ENCODE data around the gene ABCA13.

The ABCA13 gene

GRCh38 chr7:48665353-48666135, 494.3 kb downstream of the ABCA13 start:
- in situ Hi-C loops (cut with HindIII; ENCODE audit: low pct_ligation_motif_present, low sequenced_read_pairs), result no loop called here
- no peaks in the 10 kb centered on the region for H3K36me3 ChIP-seq (replicated peaks)
- DNase-seq, result no peak

GRCh38 chr7:48667407-48667806, 496.1 kb downstream of the ABCA13 start:
- DNase-seq, result no peak
- Histone ChIP-seq H3K27ac (no peak overlapping the region), H3K36me3 (replicated peaks) (no peaks in the 10 kb centered on the region), H3K27me3 (replicated peaks) (no peaks in the 10 kb centered on the region), H3K4me3 (ENCODE audit: low read depth, low read length) (no peak overlapping the region)
- in situ Hi-C loops (cut with HindIII; ENCODE audit: low pct_ligation_motif_present, low sequenced_read_pairs), result no loop called here
- TF ChIP-seq CTCF (IDR thresholded peaks at IDR 0.05; ENCODE audit: low read depth, low read length, missing control alignments), result no peak

More at GRCh38 chr7:48665353-48666135, 494.3 kb downstream of the ABCA13 start:
- H3K4me3 ChIP-seq (ENCODE audit: low read depth, low read length), result no peak overlapping the region
- H3K27ac ChIP-seq, result no peak overlapping the region
- H3K27me3 ChIP-seq (replicated peaks), result no peaks in the 10 kb centered on the region
- no peak for TF ChIP-seq CTCF (IDR thresholded peaks at IDR 0.05; ENCODE audit: low read depth, low read length, missing control alignments)

- no peak for TF ChIP-seq CTCF (IDR thresholded peaks at IDR 0.05; ENCODE audit: low read depth, low read length, missing control alignments)
- no peak overlapping the region for H3K4me3 ChIP-seq (ENCODE audit: low read depth, low read length)
- H3K27me3 ChIP-seq (replicated peaks), result no peaks in the 10 kb centered on the region
- H3K36me3 ChIP-seq (replicated peaks), result no peaks in the 10 kb centered on the region
- DNase-seq, result no peak
- no peak overlapping the region for H3K27ac ChIP-seq
- in situ Hi-C loops (cut with HindIII; ENCODE audit: low pct_ligation_motif_present, low sequenced_read_pairs), result no loop called here
Measured at GRCh38 chr7:48671656-48672055, 500.4 kb downstream of the ABCA13 start.

- H3K4me3 ChIP-seq (ENCODE audit: low read depth, low read length), result no peak overlapping the region
- no peaks in the 10 kb centered on the region for H3K36me3 ChIP-seq (replicated peaks)
- H3K27me3 ChIP-seq (replicated peaks), result no peaks in the 10 kb centered on the region
- no peak for TF ChIP-seq CTCF (IDR thresholded peaks at IDR 0.05; ENCODE audit: low read depth, low read length, missing control alignments)
- in situ Hi-C loops (cut with HindIII; ENCODE audit: low pct_ligation_motif_present, low sequenced_read_pairs), result no loop called here
- DNase-seq, result no peak
- H3K27ac ChIP-seq, result no peak overlapping the region
Measured at GRCh38 chr7:48681006-48681405, 509.7 kb downstream of the ABCA13 start.

- no peaks in the 10 kb centered on the region for H3K36me3 ChIP-seq (replicated peaks)
- H3K4me3 ChIP-seq (ENCODE audit: low read depth, low read length), result no peak overlapping the region
- no peak overlapping the region for H3K27ac ChIP-seq
- H3K27me3 ChIP-seq (replicated peaks), result no peaks in the 10 kb centered on the region
- in situ Hi-C loops (cut with HindIII; ENCODE audit: low pct_ligation_motif_present, low sequenced_read_pairs), result no loop called here
- TF ChIP-seq CTCF (IDR thresholded peaks at IDR 0.05; ENCODE audit: low read depth, low read length, missing control alignments), result no peak
- no peak for DNase-seq
Measured at GRCh38 chr7:48691788-48692187, 520.5 kb downstream of the ABCA13 start.
